HepG2 (cell line): ENCODE measurements around the gene CST8. TPM values are rescaled to one million over a fixed set of nuclear protein-coding genes. Genes with fewer than 3 reads are reported as not detected.

Experiments used
- AGO2 ChIP-seq: fragments of 200-400 bp; formaldehyde crosslinking; optimal IDR thresholded peaks from 2 replicates; pipeline ENCODE3; 2017; ENCODE audit warnings: mild to moderate bottlenecking, low read depth, low read length, moderate library complexity
- ARID4A ChIP-seq: sonication (generic); formaldehyde crosslinking; IDR thresholded peaks from 2 replicates; pipeline ENCODE4 v1.5.0; 2020; ENCODE audit warnings: mild to moderate bottlenecking, missing genetic modification reagents, borderline replicate concordance
- HNF1A ChIP-seq, 2 experiments: sonication (generic) in 1 of 2; formaldehyde crosslinking in 1 of 2; IDR thresholded peaks; 2 replicates each; pipeline versions ENCODE4 v1.4.0 to v1.6.1; 2016 to 2020; ENCODE audit warnings: borderline replicate concordance in 1 of 2, low read depth in 1 of 2, mild to moderate bottlenecking in 1 of 2, missing genetic modification reagents in 1 of 2
- KDM4B ChIP-seq: sonication (generic); formaldehyde crosslinking; IDR thresholded peaks from 2 replicates; pipeline ENCODE4 v1.4.0; 2020; ENCODE audit warnings: missing genetic modification reagents
- NFIB ChIP-seq: sonication (generic); formaldehyde crosslinking; IDR thresholded peaks from 2 replicates; pipeline ENCODE4 v1.9.0; 2021; ENCODE audit warnings: missing genetic modification reagents, mild to moderate bottlenecking, borderline replicate concordance
- NFKBIZ ChIP-seq: IDR thresholded peaks from 2 replicates; pipeline ENCODE4 v1.6.1; 2018; ENCODE audit warnings: missing genetic modification reagents, missing compliant biosample characterization
- PLRG1 ChIP-seq: fragments of 450-650 bp; conservative IDR thresholded peaks from 2 replicates; pipeline ENCODE4 v1.6.1; 2016
- SNRNP70 ChIP-seq: fragments of 200-400 bp; formaldehyde crosslinking; IDR thresholded peaks from 2 replicates; pipeline ENCODE4 v1.6.1; 2017; ENCODE audit warnings: mild to moderate bottlenecking, low read depth, low read length, moderate library complexity
- THAP11 ChIP-seq: IDR thresholded peaks from 2 replicates; pipeline ENCODE4 v1.6.1; 2016; ENCODE audit warnings: missing biosample characterization, missing genetic modification reagents
- ZHX2 ChIP-seq, 2 experiments: sonication (generic) in 1 of 2; formaldehyde crosslinking in 1 of 2; IDR thresholded peaks; 2 replicates each; pipeline versions ENCODE4 v1.6.1 to v1.9.0; 2014 to 2022; ENCODE audit warnings: antibody characterized with exemption in 1 of 2, borderline replicate concordance in 1 of 2, inconsistent platforms in 1 of 2, low read depth in 1 of 2, missing genetic modification reagents in 1 of 2
- ZNF263 ChIP-seq: sonication (generic); formaldehyde crosslinking; IDR thresholded peaks from 2 replicates; pipeline ENCODE4 v1.4.0; 2020; ENCODE audit warnings: missing genetic modification reagents
- ZNF44 ChIP-seq: sonication (generic); formaldehyde crosslinking; IDR thresholded peaks from 2 replicates; pipeline ENCODE4 v1.5.1; 2020; ENCODE audit warnings: mild to moderate bottlenecking, missing genetic modification reagents
- ZNF773 ChIP-seq: sonication (generic); formaldehyde crosslinking; IDR thresholded peaks from 2 replicates; pipeline ENCODE4 v1.4.0; 2020; ENCODE audit warnings: missing genetic modification reagents, borderline replicate concordance
- ZSCAN29 ChIP-seq: sonication (generic); formaldehyde crosslinking; conservative IDR thresholded peaks from 2 replicates; pipeline ENCODE4 v1.4.0; 2020; ENCODE audit warnings: mild to moderate bottlenecking, missing genetic modification reagents
- polyA plus RNA-seq, 8 experiments: library from polyadenylated mRNA; depleted of rRNA in 3 of 8; stranded (reverse) in 7 of 8; unstranded in 1 of 8; fragments of >200 nt; fragmentation: Illumina TruSeq in 4 of 8; extraction: Trizol in 4 of 8; gene quantifications; 2 replicates each; pipeline versions ENCODE4 v1.2.1 to v1.2.3, GENCODE V29; 2011 to 2016; ENCODE audit warnings: low read depth in 4 of 8, missing spikeins in 1 of 8, mixed read lengths in 1 of 8; ENCODE audit not compliant: insufficient read depth in 1 of 8
- total RNA-seq, 5 experiments: library from RNA; depleted of rRNA; stranded (reverse); fragments of >200 nt; fragmentation: Illumina TruSeq; extraction: Trizol; gene quantifications; 2 replicates each; pipeline ENCODE4 v1.2.3, GENCODE V29; 2016; ENCODE audit warnings: low read depth in 1 of 5

The CST8 gene
- total and polyA plus RNA-seq, 2 of the 13 experiments (the other 11 are each of a cell fraction or from before 2014, with no cell fraction given), result not detected

- 0 out of 2 replicates have a peak, but pooled peaks have one; percentile 46 for TF ChIP-seq THAP11 (CRISPR knock-in tag)
- no peak for TF ChIP-seq ZNF44 (CRISPR knock-in tag)
- TF ChIP-seq ARID4A (CRISPR knock-in tag), result no peak
- peak; percentile 97 for TF ChIP-seq ZNF263
- no peak for TF ChIP-seq SNRNP70
- TF ChIP-seq ZHX2 (IDR thresholded peaks at IDR 0.05; ENCODE audit: low read depth), result no peak
- no peak for TF ChIP-seq ZHX2 (CRISPR knock-in tag; IDR thresholded peaks at IDR 0.05; ENCODE audit: borderline replicate concordance)
- peak; percentile 25; the same call in 1 of the 2 replicates for TF ChIP-seq KDM4B (CRISPR knock-in tag)
- TF ChIP-seq NFKBIZ, result no peak
- TF ChIP-seq HNF1A (IDR thresholded peaks at IDR 0.05; ENCODE audit: low read depth), result no peak
- TF ChIP-seq HNF1A (CRISPR knock-in tag; IDR thresholded peaks at IDR 0.05; ENCODE audit: borderline replicate concordance), result no peak
- TF ChIP-seq ZNF773, result no peak
- TF ChIP-seq NFIB (CRISPR knock-in tag), result no peak
- TF ChIP-seq PLRG1, result no peak
- no peak for TF ChIP-seq AGO2
- no peak for TF ChIP-seq ZSCAN29
These were observed 49.0 kb upstream of the CST8 start (continued) for GRCh38 chr20:23441850-23442313.
